GM12878 (cell line): ENCODE data around the gene LRRC63. TPM values are rescaled to one million over a fixed set of nuclear protein-coding genes. Genes with fewer than 3 reads are reported as not detected.

Experiments
- ATAC-seq: fragments of 200-7000 bp; cut with Tn5 transposase; 3 replicates; pipeline ENCODE4 v1.9.1; 2020; ENCODE audit warnings: mild to moderate bottlenecking, moderate library complexity
- BruUV-seq: library from RNA; stranded (reverse); fragments of 400-500 nt; replicated peaks from 2 replicates; lab custom pipeline; 2021; lab: Mats Ljungman, UMichigan
- CTCF ChIA-PET: fragments of 300-600 bp; sonication (Branson Sonifier 250); formaldehyde crosslinking; extraction: SDS; loops from one replicate; lab custom pipeline; 2021; ENCODE audit warnings: inconsistent platforms; lab: Yijun Ruan, JAX
- POLR2A ChIA-PET: fragments of 350-600 bp; formaldehyde crosslinking; extraction: SDS; loops from one replicate; lab custom pipeline; 2021; ENCODE audit warnings: inconsistent platforms; lab: Charles Lee
- RAD21 ChIA-PET: fragments of 300-600 bp; sonication (Branson Sonifier 250); formaldehyde crosslinking; loops from one replicate; lab custom pipeline; 2023; ENCODE audit warnings: antibody characterized with exemption; ENCODE audit not compliant: unreplicated experiment; lab: Charles Lee
- SMC1A ChIA-PET: fragments of 300-600 bp; sonication (Branson Sonifier 250); formaldehyde crosslinking; loops from one replicate; lab custom pipeline; 2023; ENCODE audit not compliant: unreplicated experiment, uncharacterized antibody; lab: Charles Lee
- DNase-seq: peaks from one replicate; pipeline ENCODE4 v3.0.0-alpha.2; 2011; ENCODE audit warnings: low read depth, low spot score
- FAIRE-seq: peaks from 3 replicates; lab custom pipeline; 2011; peaks lifted over from hg19 to GRCh38; lab: Jason Lieb, UNC
- H2AFZ ChIP-seq: 2 replicates; pipeline ENCODE4 v1.6.0; 2011; ENCODE audit warnings: low read depth, low read length, control low read depth; ENCODE audit not compliant: control insufficient read depth
- H3K27ac ChIP-seq: 2 replicates; pipeline ENCODE4 v1.5.1; 2011; ENCODE audit warnings: control low read depth; ENCODE audit not compliant: control insufficient read depth, insufficient read depth
- H3K27me3 ChIP-seq, 2 experiments: replicated peaks in 1 of 2; 2 replicates each; pipeline versions ENCODE4 v1.6.0 to v1.6.1; 2011; ENCODE audit warnings: low read length in 1 of 2; ENCODE audit not compliant: control insufficient read depth in 2 of 2, insufficient read depth in 2 of 2
- H3K36me3 ChIP-seq, 2 experiments: 2 replicates each; pipeline ENCODE4 v1.5.1; 2011; ENCODE audit warnings: low read length in 1 of 2; ENCODE audit not compliant: control insufficient read depth in 2 of 2, insufficient read depth in 2 of 2
- H3K4me1 ChIP-seq: 2 replicates; pipeline ENCODE4 v1.6.1; 2011; ENCODE audit warnings: mild to moderate bottlenecking, low read length, moderate library complexity, mixed read lengths; ENCODE audit not compliant: control insufficient read depth, insufficient read depth
- H3K4me2 ChIP-seq: 2 replicates; pipeline ENCODE4 v1.6.0; 2011; ENCODE audit warnings: control low read depth; ENCODE audit not compliant: control insufficient read depth, insufficient read depth
- H3K4me3 ChIP-seq: fragments of 200-600 bp; sonication (generic); 2 replicates; pipeline ENCODE4 v1.5.1; 2016
- H3K79me2 ChIP-seq: 2 replicates; pipeline ENCODE4 v1.6.0; 2011; ENCODE audit warnings: low read length; ENCODE audit not compliant: control insufficient read depth, insufficient read depth
- H3K9ac ChIP-seq: 2 replicates; pipeline ENCODE4 v1.8.0; 2011; ENCODE audit warnings: low read length, control low read depth, mixed read lengths; ENCODE audit not compliant: control insufficient read depth, insufficient read depth
- H3K9me3 ChIP-seq: replicated peaks from 3 replicates; pipeline ENCODE4 v1.5.1; 2011; ENCODE audit warnings: mild to moderate bottlenecking, low read length; ENCODE audit not compliant: control insufficient read depth, insufficient read depth
- H4K20me1 ChIP-seq: 2 replicates; pipeline ENCODE4 v1.6.0; 2011; ENCODE audit not compliant: control insufficient read depth, insufficient read depth
- ATF7 ChIP-seq: fragments of 450-650 bp; IDR thresholded peaks from 2 replicates; pipeline ENCODE4 v1.6.1; 2016; ENCODE audit warnings: low read depth, mild to moderate bottlenecking
- E4F1 ChIP-seq: fragments of 450-650 bp; IDR thresholded peaks from 2 replicates; pipeline ENCODE4 v1.6.1; 2018; ENCODE audit warnings: borderline replicate concordance, mild to moderate bottlenecking; ENCODE audit not compliant: partially characterized antibody
- WGBS: methylation state at CpG from one replicate; pipeline ENCODE4 v1.1.6; 2016; ENCODE audit warnings: low lambda C conversion rate; ENCODE audit not compliant: insufficient replicate concordance, insufficient coverage; ENCODE audit errors: missing lambda C conversion rate; 5-methylcytosine and 5-hydroxymethylcytosine counted together
- in situ Hi-C: fragments of 300-500 bp; cut with MboI; formaldehyde crosslinking; loops from 9 replicates; pipeline ENCODE4 v1.14.3; 2018; ENCODE audit warnings: mixed read lengths
- intact Hi-C: fragments of 100-400 bp; cut with micrococcal nuclease; formaldehyde crosslinking; loops from one replicate; pipeline ENCODE4 v1.14.2; 2022; ENCODE audit not compliant: unreplicated experiment
- polyA plus RNA-seq, 11 experiments: library from polyadenylated mRNA; depleted of rRNA in 4 of 11; unstranded in 6 of 11; stranded (reverse) in 5 of 11; fragments of >200 nt; fragmentation: Nextera tagmentation in 4 of 11; fragmentation: Illumina TruSeq in 1 of 11; extraction: Ambion mirVana in 4 of 11; extraction: Trizol in 1 of 11; gene quantifications; 1 replicate in 1 of 11; 2 replicates in 10 of 11; pipeline versions ENCODE4 v1.2.1 to v1.2.3, GENCODE V29; 2011 to 2016; ENCODE audit warnings: inconsistent platforms in 2 of 11, missing spikeins in 2 of 11, low read depth in 1 of 11
- total RNA-seq, 4 experiments: library from RNA; depleted of rRNA in 3 of 4; stranded (reverse); fragments of >200 nt in 3 of 4; fragmentation: Illumina TruSeq in 1 of 4; extraction: Trizol in 1 of 4; gene quantifications; 2 replicates each; pipeline versions ENCODE4 v1.2.1 to v1.2.3, GENCODE V29; 2013 to 2021
- TF ChIP-seq, protein P1 (sequence below): fragments of 150-350 bp; IDR thresholded peaks from 2 replicates; pipeline ENCODE4 v1.6.1; 2014; ENCODE audit warnings: mild to moderate bottlenecking, low read depth, low read length

LRRC63 gene
- total and polyA plus RNA-seq, 10 of the 15 experiments (the other 5 are each of a cell fraction or from before 2014, with no cell fraction given): 0.34 to 0.98 (median 0.76) TPM; not detected in 1

DNA sequence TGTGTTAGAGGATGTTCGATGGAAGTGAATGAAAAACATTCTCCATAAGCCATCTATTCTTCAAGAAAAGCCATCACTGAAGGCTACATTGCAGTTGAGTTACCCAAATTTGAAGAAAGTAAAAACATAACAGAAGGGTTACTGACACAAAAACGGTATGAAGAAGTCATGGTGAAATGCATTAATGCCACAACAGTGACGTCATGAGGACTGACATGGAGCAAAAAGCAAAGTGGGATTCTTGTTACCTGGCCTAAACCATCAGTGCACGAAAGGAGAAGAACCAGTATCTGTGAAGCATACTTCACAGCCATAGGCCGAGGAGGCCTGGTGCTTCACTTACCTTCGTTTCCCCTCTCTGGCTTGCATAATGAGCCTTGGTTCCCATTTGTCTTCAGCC lies 58.7 kb downstream of the LRRC63 start:
- H3K4me1 ChIP-seq: no peaks in the 10 kb centered on the region
- ATAC-seq: no peak
- WGBS: 34% methylated on average over 6 of the region's 6 CpGs
- intact Hi-C loops (no loop called here), in situ Hi-C loops (no loop called here)
- no peak overlapping the region for H3K4me3 ChIP-seq
- CTCF ChIA-PET: no interaction called here
- DNase-seq: no peak
- H3K9ac ChIP-seq: no peak overlapping the region
- no peak for TF ChIP-seq E4F1
- 0 out of 2 replicates have a peak, but pooled peaks have one; percentile 17 for TF ChIP-seq ATF7
- TF ChIP-seq, protein P1, sequence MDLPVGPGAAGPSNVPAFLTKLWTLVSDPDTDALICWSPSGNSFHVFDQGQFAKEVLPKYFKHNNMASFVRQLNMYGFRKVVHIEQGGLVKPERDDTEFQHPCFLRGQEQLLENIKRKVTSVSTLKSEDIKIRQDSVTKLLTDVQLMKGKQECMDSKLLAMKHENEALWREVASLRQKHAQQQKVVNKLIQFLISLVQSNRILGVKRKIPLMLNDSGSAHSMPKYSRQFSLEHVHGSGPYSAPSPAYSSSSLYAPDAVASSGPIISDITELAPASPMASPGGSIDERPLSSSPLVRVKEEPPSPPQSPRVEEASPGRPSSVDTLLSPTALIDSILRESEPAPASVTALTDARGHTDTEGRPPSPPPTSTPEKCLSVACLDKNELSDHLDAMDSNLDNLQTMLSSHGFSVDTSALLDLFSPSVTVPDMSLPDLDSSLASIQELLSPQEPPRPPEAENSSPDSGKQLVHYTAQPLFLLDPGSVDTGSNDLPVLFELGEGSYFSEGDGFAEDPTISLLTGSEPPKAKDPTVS: no peak
- H3K9me3 ChIP-seq: no peaks in the 10 kb centered on the region
- no peak for FAIRE-seq
- no peak overlapping the region for H3K27ac ChIP-seq
- no peaks in the 10 kb centered on the region for H4K20me1 ChIP-seq
- RAD21 ChIA-PET: no interaction called here
- H3K79me2 ChIP-seq: no peaks in the 10 kb centered on the region
- no peak overlapping the region for H2AFZ ChIP-seq
- SMC1A ChIA-PET: no interaction called here
- H3K27me3 ChIP-seq: no peaks in the 10 kb centered on the region; a peak in 2 of 4 replicates
- no TSS peak for BruUV-seq
- POLR2A ChIA-PET: no interaction called here
- H3K4me2 ChIP-seq: no peak overlapping the region
- no peaks in the 10 kb centered on the region for H3K36me3 ChIP-seq
